Stomach (tissue), 4 donors: ENCODE results near the gene TRIP13.

Experiments used
- CTCF ChIP-seq, 7 experiments: fragments of 450-650 bp in 4 of 7; fragments of 200-600 bp in 3 of 7; sonication (generic) in 3 of 7; IDR thresholded peaks; one replicate each; pipeline ENCODE4 v1.5.1; 2016 to 2019; ENCODE audit warnings: antibody characterized with exemption in 7 of 7, control low read depth in 2 of 7, mild to moderate bottlenecking in 1 of 7
- POLR2A ChIP-seq, 4 donors: fragments of 450-650 bp; IDR thresholded peaks; one replicate each; pipeline ENCODE4 v1.6.1; 2016; ENCODE audit warnings: antibody characterized with exemption in 4 of 4, control low read depth in 2 of 4, mild to moderate bottlenecking in 1 of 4, moderate library complexity in 1 of 4

- TF ChIP-seq CTCF (IDR thresholded peaks at IDR 0.05) (no peak), POLR2A (IDR thresholded peaks at IDR 0.05) (no peak)
These were observed 6.6 kb upstream of the TRIP13 start for GRCh38 chr5:886036-886435.
